Testis (tissue), 3 donors: ENCODE data around the gene MTRF1. TPM values are rescaled to one million over a fixed set of nuclear protein-coding genes. Genes with fewer than 3 reads are reported as not detected.
A peak's percentile ranks its signal among the peaks of the same experiment; 100 is the strongest.

Experiments used
- DNase-seq: peaks from one replicate; pipeline ENCODE4 v3.0.0-alpha.2; 2019
- H3K27ac ChIP-seq, 2 donors: fragments of 200-600 bp; sonication (generic); one replicate each; pipeline ENCODE4 v1.5.1; 2019
- H3K27me3 ChIP-seq: fragments of 200-600 bp; sonication (generic); one replicate; pipeline ENCODE4 v1.5.1; 2019
- H3K36me3 ChIP-seq: fragments of 200-600 bp; sonication (generic); one replicate; pipeline ENCODE4 v1.5.1; 2017; ENCODE audit warnings: low read depth; ENCODE audit errors: missing control alignments
- H3K4me1 ChIP-seq: fragments of 200-600 bp; sonication (generic); one replicate; pipeline ENCODE4 v1.5.1; 2019
- H3K4me3 ChIP-seq, 2 donors: fragments of 200-600 bp; sonication (generic); one replicate each; pipeline ENCODE4 v1.5.1; 2017 to 2019
- H3K9me3 ChIP-seq: fragments of 200-600 bp; sonication (generic); one replicate; pipeline ENCODE4 v1.5.1; 2017
- CTCF ChIP-seq, 3 experiments: fragments of 450-650 bp in 2 of 3; fragments of 200-600 bp in 1 of 3; sonication (generic) in 1 of 3; IDR thresholded peaks; one replicate each; pipeline ENCODE4 v1.5.1; 2016 to 2019; ENCODE audit warnings: antibody characterized with exemption in 3 of 3, mild to moderate bottlenecking in 2 of 3, moderate library complexity in 1 of 3
- POLR2A ChIP-seq: fragments of 450-650 bp; IDR thresholded peaks from one replicate; pipeline ENCODE4 v1.6.1; 2017; ENCODE audit warnings: antibody characterized with exemption, mild to moderate bottlenecking, moderate library complexity
- WGBS, 2 donors: methylation state at CpG; one replicate each; pipeline ENCODE4 v1.1.5; 2018; 5-methylcytosine and 5-hydroxymethylcytosine counted together
- intact Hi-C: fragments of 100-400 bp; cut with DNase I; formaldehyde crosslinking; loops from one replicate; pipeline ENCODE4 v1.15.1; 2023; ENCODE audit warnings: low total_unique reads
- polyA plus RNA-seq: library from polyadenylated mRNA; stranded (reverse); fragments of 350-450 nt; fragmentation: Illumina TruSeq; extraction: RNeasy Lipid Tissue Mini Kit (QIAGEN cat#74804); gene quantifications from one replicate; pipeline ENCODE4 v1.2.3, GENCODE V29; 2014; ENCODE audit warnings: low read depth, low replicate concordance; ENCODE audit not compliant: insufficient read depth
- total RNA-seq, 2 donors: library from RNA; depleted of rRNA; stranded (reverse); fragments of >200 nt; gene quantifications; one replicate each; pipeline ENCODE4 v1.2.3, GENCODE V29; 2016

The MTRF1 gene
- total and polyA plus RNA-seq, 3 donors from 2014 or later = 20.3 to 32.8 (median 23.7) TPM

GRCh38 chr13:41211062-41211461, 52.3 kb downstream of the MTRF1 start:
- no peak for DNase-seq
- 93 to 100% methylated on average over 2 of the region's 2 CpGs for WGBS, 2 donors
- no peak for TF ChIP-seq CTCF (IDR thresholded peaks at IDR 0.05)
- no peak for TF ChIP-seq POLR2A
- Histone ChIP-seq H3K27ac (no peak overlapping the region), H3K27me3 (no peaks in the 10 kb centered on the region), H3K36me3 (no peaks in the 10 kb centered on the region), H3K9me3 (no peaks in the 10 kb centered on the region), H3K4me1 (no peaks in the 10 kb centered on the region), H3K4me3 (no peak overlapping the region)
- intact Hi-C loops = no loop called here

- H3K27ac ChIP-seq = no peak overlapping the region
- H3K9me3 ChIP-seq = no peaks in the 10 kb centered on the region
- TF ChIP-seq POLR2A (no peak), CTCF (IDR thresholded peaks at IDR 0.05) (no peak)
- H3K36me3 ChIP-seq = no peaks in the 10 kb centered on the region
- H3K4me1 ChIP-seq = peaks cover 13% of the 10 kb centered on the region
- no peak for DNase-seq
- no peaks in the 10 kb centered on the region for H3K27me3 ChIP-seq
- intact Hi-C loops = no loop called here
- H3K4me3 ChIP-seq = no peak overlapping the region
Measured at GRCh38 chr13:41206467-41206866, 56.9 kb downstream of the MTRF1 start.

GRCh38 chr13:41203810-41204209, 59.6 kb downstream of the MTRF1 start:
- WGBS, 2 donors = 60 to 81% methylated on average over 3 to 6 of the region's 6 CpGs
- Histone ChIP-seq H3K9me3 (no peaks in the 10 kb centered on the region), H3K27me3 (no peaks in the 10 kb centered on the region), H3K4me3 (no peak overlapping the region), H3K4me1 (peaks cover 13% of the 10 kb centered on the region), H3K27ac (peak overlapping the region in 1 of 2 donors; percentile 51), H3K36me3 (no peaks in the 10 kb centered on the region)
- intact Hi-C loops = no loop called here
- no peak for TF ChIP-seq CTCF (IDR thresholded peaks at IDR 0.05)
- TF ChIP-seq POLR2A = no peak
- peak; percentile 18 for DNase-seq

GRCh38 chr13:41200126-41200525, 63.2 kb downstream of the MTRF1 start:
- Histone ChIP-seq H3K4me1 (peaks cover 13% of the 10 kb centered on the region), H3K36me3 (no peaks in the 10 kb centered on the region), H3K9me3 (no peaks in the 10 kb centered on the region), H3K27ac (no peak overlapping the region), H3K4me3 (no peak overlapping the region), H3K27me3 (no peaks in the 10 kb centered on the region)
- 90 to 92% methylated on average over 4 of the region's 4 CpGs for WGBS, 2 donors
- TF ChIP-seq CTCF (IDR thresholded peaks at IDR 0.05) (no peak), POLR2A (no peak)
- DNase-seq = no peak
- intact Hi-C loops = no loop called here

GRCh38 chr13:41199526-41199925, 63.9 kb downstream of the MTRF1 start:
- intact Hi-C loops = no loop called here
- TF ChIP-seq POLR2A = no peak
- no peak for TF ChIP-seq CTCF (IDR thresholded peaks at IDR 0.05)
- no peak for DNase-seq
- Histone ChIP-seq H3K27ac (no peak overlapping the region), H3K27me3 (no peaks in the 10 kb centered on the region), H3K9me3 (no peaks in the 10 kb centered on the region), H3K4me1 (peaks cover 9% of the 10 kb centered on the region), H3K36me3 (no peaks in the 10 kb centered on the region), H3K4me3 (no peak overlapping the region)
- WGBS, 2 donors = 81 to 96% methylated on average over 2 of the region's 2 CpGs
